GM12891 (cell line): ENCODE measurements around the gene CCDC102A.

Experiments
- POLR2A ChIP-seq: IDR thresholded peaks from 2 replicates; pipeline ENCODE4 v1.6.1; 2011; ENCODE audit warnings: low read depth, low read length, control low read depth
- POLR2AphosphoS5 ChIP-seq: IDR thresholded peaks from 2 replicates; pipeline ENCODE4 v1.6.1; 2011; ENCODE audit warnings: low read depth, low read length, control low read depth
- TAF1 ChIP-seq: IDR thresholded peaks from 2 replicates; pipeline ENCODE4 v1.6.1; 2011; ENCODE audit warnings: low read depth, low read length, control low read depth

- TF ChIP-seq POLR2AphosphoS5 (no peak), POLR2A (no peak), TAF1 (no peak)
These were observed 6.8 kb downstream of the CCDC102A start for GRCh38 chr16:57529391-57530103.
